Activated naive CD4-positive, alpha-beta T cell treated with anti-CD3 and anti-CD28 coated beads for 36 hours (primary cell): ENCODE measurements around the gene VWF. TPM values are rescaled to one million over a fixed set of nuclear protein-coding genes. Genes with fewer than 3 reads are reported as not detected.

Experiments used
- CTCF ChIA-PET: fragments of 350-600 bp; sonication (Branson Sonifier 250); formaldehyde crosslinking; loops from one replicate; lab custom pipeline; 2021; ENCODE audit warnings: antibody characterized with exemption; lab: Charles Lee
- DNase-seq: peaks from one replicate; pipeline ENCODE4 v3.0.0-alpha.2; 2020
- H3K27ac Mint-ChIP-seq: one replicate; pipeline ENCODE4 v1.8.0; 2021; ENCODE audit warnings: mild to moderate bottlenecking, mixed read lengths
- H3K27me3 Mint-ChIP-seq: one replicate; pipeline ENCODE4 v1.8.0; 2021; ENCODE audit warnings: low read depth, mixed read lengths
- H3K36me3 Mint-ChIP-seq: one replicate; pipeline ENCODE4 v1.8.0; 2021; ENCODE audit warnings: low read depth, mixed read lengths
- H3K4me1 Mint-ChIP-seq: one replicate; pipeline ENCODE4 v1.8.0; 2021; ENCODE audit warnings: low read depth, mixed read lengths
- H3K4me3 Mint-ChIP-seq: one replicate; pipeline ENCODE4 v1.8.0; 2021; ENCODE audit warnings: mild to moderate bottlenecking, moderate library complexity, mixed read lengths
- H3K9me3 Mint-ChIP-seq: one replicate; pipeline ENCODE4 v1.8.0; 2021; ENCODE audit warnings: mixed read lengths
- intact Hi-C: fragments of 100-400 bp; cut with micrococcal nuclease; formaldehyde crosslinking; loops from one replicate; pipeline ENCODE4 v1.15.1; 2023
- total RNA-seq, 2 experiments: library from RNA; stranded (reverse); gene quantifications; one replicate each; pipeline ENCODE4 v1.2.3, GENCODE V29; 2021

Gene VWF
- total RNA-seq, 2 experiments from 2014 or later: not detected

DNA sequence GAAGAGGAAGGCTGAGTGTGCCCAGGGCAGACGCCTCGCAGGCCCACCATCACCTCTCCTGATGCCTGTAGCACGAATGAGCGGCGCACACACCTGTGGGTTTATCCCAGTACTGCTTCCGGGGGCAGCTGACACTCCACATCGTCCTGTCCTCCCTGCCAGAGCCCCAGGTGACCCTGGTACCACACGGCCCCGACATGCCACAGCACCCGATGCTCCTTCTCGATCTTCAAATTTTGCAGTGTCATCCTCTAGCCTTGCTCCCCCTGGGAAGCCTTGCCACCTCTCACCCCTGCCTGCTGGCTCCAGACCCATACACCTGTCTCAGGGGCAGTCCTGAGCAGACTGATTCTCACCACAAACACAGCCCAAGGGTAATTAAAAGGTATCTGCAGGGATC lies 220.0 kb downstream of the VWF start:
- Mint-ChIP-seq H3K4me1 (no peaks in the 10 kb centered on the region), H3K9me3 (no peaks in the 10 kb centered on the region), H3K27me3 (peaks cover 13% of the 10 kb centered on the region), H3K36me3 (no peaks in the 10 kb centered on the region), H3K4me3 (no peak overlapping the region), H3K27ac (no peak overlapping the region)
- DNase-seq: no peak
- intact Hi-C loops: no loop called here
- CTCF ChIA-PET: no interaction called here

GRCh38 chr12:5902736-5903135 lies 221.7 kb downstream of the VWF start:
- intact Hi-C loops: no loop called here
- H3K36me3 Mint-ChIP-seq: no peaks in the 10 kb centered on the region
- H3K4me3 Mint-ChIP-seq: no peak overlapping the region
- H3K4me1 Mint-ChIP-seq: no peaks in the 10 kb centered on the region
- H3K27me3 Mint-ChIP-seq: peaks cover 13% of the 10 kb centered on the region
- no peak for DNase-seq
- H3K9me3 Mint-ChIP-seq: no peaks in the 10 kb centered on the region
- H3K27ac Mint-ChIP-seq: no peak overlapping the region
- CTCF ChIA-PET: interaction anchor here (0.6 kb wide), 1 partner anchor 516 kb away, joined by 3 read pairs; no protein-coding TSS in a partner anchor

- H3K27ac Mint-ChIP-seq: no peak overlapping the region
- no peaks in the 10 kb centered on the region for H3K36me3 Mint-ChIP-seq
- H3K4me1 Mint-ChIP-seq: no peaks in the 10 kb centered on the region
- H3K9me3 Mint-ChIP-seq: no peaks in the 10 kb centered on the region
- H3K27me3 Mint-ChIP-seq: peaks cover 20% of the 10 kb centered on the region
- DNase-seq: no peak
- no peak overlapping the region for H3K4me3 Mint-ChIP-seq
- CTCF ChIA-PET: no interaction called here
- intact Hi-C loops: no loop called here
These were observed 223.1 kb downstream of the VWF start for GRCh38 chr12:5901416-5901815.

GRCh38 chr12:5900533-5901205 lies 223.8 kb downstream of the VWF start:
- intact Hi-C loops: no loop called here
- H3K36me3 Mint-ChIP-seq: no peaks in the 10 kb centered on the region
- CTCF ChIA-PET: no interaction called here

GRCh38 chr12:5900076-5900475 lies 224.4 kb downstream of the VWF start:
- H3K4me3 Mint-ChIP-seq: no peak overlapping the region
- H3K27ac Mint-ChIP-seq: no peak overlapping the region
- intact Hi-C loops: no loop called here
- no peaks in the 10 kb centered on the region for H3K4me1 Mint-ChIP-seq
- CTCF ChIA-PET: interaction anchor here (1.0 kb wide), 1 partner anchor 90 kb away, joined by 3 read pairs; no protein-coding TSS in a partner anchor
- H3K9me3 Mint-ChIP-seq: no peaks in the 10 kb centered on the region
- DNase-seq: no peak
- H3K36me3 Mint-ChIP-seq: no peaks in the 10 kb centered on the region
- peaks cover 26% of the 10 kb centered on the region for H3K27me3 Mint-ChIP-seq

More at GRCh38 chr12:5900533-5901205, 223.8 kb downstream of the VWF start:
- no peak overlapping the region for H3K27ac Mint-ChIP-seq
- no peak overlapping the region for H3K4me3 Mint-ChIP-seq
- H3K27me3 Mint-ChIP-seq: peaks cover 20% of the 10 kb centered on the region
- no peak for DNase-seq
- H3K9me3 Mint-ChIP-seq: no peaks in the 10 kb centered on the region
- no peaks in the 10 kb centered on the region for H3K4me1 Mint-ChIP-seq

DNA sequence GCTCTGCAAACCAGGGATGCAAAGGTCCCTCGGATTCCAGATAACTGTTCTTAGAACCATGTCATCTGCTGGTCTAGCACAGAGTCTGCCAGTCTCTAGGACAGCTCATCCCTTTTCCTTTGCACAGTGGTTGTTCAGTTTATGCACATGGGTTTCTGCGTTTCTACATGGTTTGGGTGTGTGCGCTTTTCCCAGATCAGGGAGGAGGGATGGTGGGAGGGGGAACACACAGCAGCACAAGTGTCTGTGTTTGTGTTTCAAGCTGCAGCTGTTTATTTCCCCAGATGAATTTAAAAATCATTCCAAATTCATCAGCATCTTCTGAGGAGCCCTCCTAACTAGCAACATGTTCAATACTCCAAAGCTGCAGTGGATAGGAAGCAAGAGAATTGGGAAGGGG lies 224.8 kb downstream of the VWF start:
- Mint-ChIP-seq H3K9me3 (no peaks in the 10 kb centered on the region), H3K36me3 (no peaks in the 10 kb centered on the region), H3K27me3 (peaks cover 23% of the 10 kb centered on the region), H3K4me1 (no peaks in the 10 kb centered on the region), H3K27ac (no peak overlapping the region), H3K4me3 (no peak overlapping the region)
- no peak for DNase-seq
- CTCF ChIA-PET: interaction anchor here (1.0 kb wide), 1 partner anchor 90 kb away, joined by 3 read pairs; no protein-coding TSS in a partner anchor
- intact Hi-C loops: no loop called here

GRCh38 chr12:5898874-5899273 lies 225.6 kb downstream of the VWF start:
- Mint-ChIP-seq H3K4me1 (no peaks in the 10 kb centered on the region), H3K27me3 (peaks cover 20% of the 10 kb centered on the region), H3K27ac (no peak overlapping the region), H3K36me3 (no peaks in the 10 kb centered on the region), H3K9me3 (no peaks in the 10 kb centered on the region), H3K4me3 (no peak overlapping the region)
- no peak for DNase-seq
- CTCF ChIA-PET: interaction anchor here (0.5 to 1.0 kb wide), 3 partner anchors 31 to 164 kb away, joined by 3 to 4 read pairs (median 3); no protein-coding TSS in a partner anchor
- intact Hi-C loops: no loop called here

Other genes starting within 250 kb of the VWF start
- not detected for gene ANO2, start 179.4 kb downstream of the VWF start, total RNA-seq
- 1 to 10 TPM; 3.1 to 3.3 TPM for gene CD9, start 75.7 kb upstream of the VWF start, total RNA-seq
- gene PLEKHG6, start 186.0 kb upstream of the VWF start, total RNA-seq: not detected
- gene TNFRSF1A, start 217.4 kb upstream of the VWF start, total RNA-seq: 10 to 100 TPM; 38.1 to 41.3 TPM